HG03575 (cell line): Measurements from ENCODE around the gene TM4SF1.

Experiments
- ATAC-seq: cut with Tn5 transposase; IDR thresholded peaks from one replicate; pipeline ENCODE4 v1.9.1; 2021; ENCODE audit not compliant: unreplicated experiment, insufficient number of reproducible peaks, low FRiP score; ENCODE audit errors: extremely low read depth

The TM4SF1 gene

DNA sequence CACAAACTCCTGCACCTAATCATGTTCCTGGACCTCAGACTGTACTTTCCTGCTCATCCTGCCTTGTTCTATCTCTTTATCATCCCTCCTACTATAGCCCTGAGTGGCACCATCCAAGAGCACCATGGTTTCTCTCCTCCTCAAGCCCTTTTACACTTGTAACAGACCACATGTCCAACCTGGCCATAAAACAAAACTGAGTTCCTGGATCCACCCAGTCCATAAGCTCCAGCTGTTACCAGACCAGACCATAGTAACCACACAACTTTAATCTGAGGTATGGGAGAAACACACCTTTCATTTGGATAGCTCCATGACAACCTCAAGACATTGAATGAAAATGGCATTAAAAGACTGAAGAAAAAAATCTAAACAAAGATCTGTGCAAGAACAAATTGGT, 53.1 kb downstream of the TM4SF1 start:
- no peak for ATAC-seq

DNA sequence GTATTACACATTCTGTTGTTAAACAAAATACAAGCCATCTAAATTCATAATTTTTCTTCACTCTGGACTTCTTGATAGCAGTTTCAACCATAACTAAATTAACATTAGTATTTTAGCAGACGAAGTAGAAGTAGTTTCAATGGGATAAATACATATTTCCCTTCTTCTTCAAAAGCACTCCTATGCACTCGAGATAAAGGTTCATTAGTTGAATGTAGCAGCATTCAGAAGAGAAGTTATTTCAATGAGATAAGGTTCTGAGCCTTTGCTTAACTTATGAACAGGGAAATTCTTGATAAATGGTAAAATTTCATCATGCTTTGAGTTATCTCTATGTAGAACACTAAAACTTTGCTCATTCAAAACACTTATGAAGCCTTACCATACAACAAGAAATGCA, 55.8 kb downstream of the TM4SF1 start:
- no peak for ATAC-seq

DNA sequence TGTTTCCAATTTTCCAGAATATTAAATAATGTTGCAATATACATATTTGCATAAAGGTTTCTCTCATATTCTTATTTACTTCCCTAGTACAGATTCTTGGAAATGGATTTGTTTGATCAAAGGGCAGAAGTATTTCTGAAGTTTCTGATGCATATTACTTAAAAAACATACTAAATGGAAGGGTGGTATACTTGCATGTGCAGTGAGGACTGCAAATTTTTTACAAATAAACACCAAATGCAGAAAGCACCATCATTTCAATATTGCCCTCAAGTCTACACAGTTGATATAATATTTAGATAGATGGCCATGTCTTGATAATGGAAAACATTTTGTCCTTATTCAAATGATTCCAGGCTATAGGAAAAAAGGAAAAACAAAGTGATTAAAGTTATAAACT, 56.3 kb downstream of the TM4SF1 start:
- ATAC-seq: no peak

- ATAC-seq: no peak
Observed at GRCh38 chr3:149319750-149320149, 57.7 kb downstream of the TM4SF1 start.
